ENCODE measurements around the gene MED17.

Gene MED17

DNA sequence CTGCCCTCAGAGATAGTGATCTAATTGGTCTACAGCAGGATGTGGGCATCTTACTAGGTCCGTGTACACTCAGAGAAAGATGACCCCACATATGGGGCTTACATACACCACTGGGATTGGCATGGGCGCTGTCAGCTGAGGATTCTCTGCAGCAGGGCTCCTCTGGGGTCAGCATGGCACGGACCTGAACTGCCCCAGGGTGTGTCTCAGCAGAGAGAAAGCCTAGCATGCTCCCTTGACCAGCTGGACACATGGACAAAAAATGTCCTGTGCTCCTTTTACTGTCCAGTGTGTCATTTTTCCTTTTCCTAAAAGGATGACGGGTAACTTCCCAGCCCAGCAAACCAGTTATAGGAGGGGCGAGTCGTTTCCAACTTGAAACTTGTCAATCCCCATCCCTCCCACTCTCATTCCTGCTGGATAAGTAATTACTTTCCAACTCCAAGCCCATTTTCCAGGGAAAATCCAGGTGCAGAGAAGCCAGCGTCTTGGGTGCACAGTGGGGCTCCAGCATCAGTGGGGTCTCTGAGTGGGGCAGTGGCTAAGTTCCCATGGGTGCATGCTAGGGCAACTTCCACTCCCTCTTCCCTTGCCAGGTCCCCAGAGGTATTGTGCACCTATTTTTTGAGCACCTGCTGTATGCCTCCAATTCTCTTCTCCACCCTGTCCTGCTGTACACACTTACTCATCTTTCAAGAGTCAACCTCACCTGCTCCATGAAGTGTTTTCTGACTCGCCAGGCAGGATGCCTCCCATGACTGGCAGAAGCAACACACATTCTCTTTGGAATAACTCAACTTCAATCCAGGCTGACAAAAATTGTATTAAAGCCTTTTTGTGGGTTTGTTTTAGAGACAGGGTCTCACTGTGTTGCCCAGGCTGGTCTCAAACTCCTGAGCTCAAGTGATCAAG lies 61.4 kb downstream of the MED17 start:
- TF ChIP-seq GATA2 (IDR thresholded peaks at IDR 0.05; ENCODE audit: low read depth, low read length) (no peak), GATA3 (IDR thresholded peaks at IDR 0.05; ENCODE audit: low read depth, low read length) (no peak)

DNA sequence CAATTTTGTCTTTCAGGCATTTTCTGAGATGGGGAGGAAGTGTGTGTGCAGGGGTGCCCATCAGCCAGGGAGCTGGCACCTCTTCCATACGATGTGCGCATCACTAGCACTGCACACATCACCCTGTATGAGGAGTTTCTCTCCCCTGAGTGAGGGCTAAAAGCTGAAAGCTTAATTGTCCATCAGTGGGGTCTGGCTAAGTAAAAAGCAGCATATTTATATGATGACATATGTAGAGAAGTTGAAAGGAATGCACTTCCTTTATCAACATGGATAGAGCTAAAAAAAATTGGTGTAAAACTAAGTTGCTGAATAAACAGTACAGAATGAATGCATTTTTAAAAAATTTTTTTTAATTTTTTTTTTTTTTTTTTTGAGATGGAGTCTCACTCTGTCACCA lies 62.3 kb downstream of the MED17 start:
- TF ChIP-seq GATA2 (IDR thresholded peaks at IDR 0.05; ENCODE audit: low read depth, low read length) (no peak), GATA3 (IDR thresholded peaks at IDR 0.05; ENCODE audit: low read depth, low read length) (no peak)

DNA sequence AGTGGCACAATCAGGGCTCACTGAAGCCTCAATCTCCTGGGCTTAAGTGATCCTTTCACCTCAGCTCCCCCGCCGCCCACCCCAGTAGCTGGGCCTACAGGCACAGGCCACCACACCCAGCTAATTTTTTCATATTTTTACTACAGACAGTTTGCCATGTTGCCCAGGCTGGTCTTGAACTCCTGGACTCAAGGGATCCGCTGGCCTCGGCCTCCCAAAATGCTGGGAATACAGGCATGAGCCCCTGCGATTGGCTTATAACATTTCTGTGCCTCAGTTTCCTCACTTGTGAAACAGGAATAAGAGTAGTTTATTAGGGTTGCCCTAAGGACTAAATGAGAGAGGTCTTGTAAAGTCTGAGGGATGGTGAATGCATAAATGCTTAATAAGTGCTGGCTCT lies 65.1 kb downstream of the MED17 start:
- TF ChIP-seq GATA3 (IDR thresholded peaks at IDR 0.05; ENCODE audit: low read depth, low read length) (no peak), GATA2 (IDR thresholded peaks at IDR 0.05; ENCODE audit: low read depth, low read length) (no peak)

DNA sequence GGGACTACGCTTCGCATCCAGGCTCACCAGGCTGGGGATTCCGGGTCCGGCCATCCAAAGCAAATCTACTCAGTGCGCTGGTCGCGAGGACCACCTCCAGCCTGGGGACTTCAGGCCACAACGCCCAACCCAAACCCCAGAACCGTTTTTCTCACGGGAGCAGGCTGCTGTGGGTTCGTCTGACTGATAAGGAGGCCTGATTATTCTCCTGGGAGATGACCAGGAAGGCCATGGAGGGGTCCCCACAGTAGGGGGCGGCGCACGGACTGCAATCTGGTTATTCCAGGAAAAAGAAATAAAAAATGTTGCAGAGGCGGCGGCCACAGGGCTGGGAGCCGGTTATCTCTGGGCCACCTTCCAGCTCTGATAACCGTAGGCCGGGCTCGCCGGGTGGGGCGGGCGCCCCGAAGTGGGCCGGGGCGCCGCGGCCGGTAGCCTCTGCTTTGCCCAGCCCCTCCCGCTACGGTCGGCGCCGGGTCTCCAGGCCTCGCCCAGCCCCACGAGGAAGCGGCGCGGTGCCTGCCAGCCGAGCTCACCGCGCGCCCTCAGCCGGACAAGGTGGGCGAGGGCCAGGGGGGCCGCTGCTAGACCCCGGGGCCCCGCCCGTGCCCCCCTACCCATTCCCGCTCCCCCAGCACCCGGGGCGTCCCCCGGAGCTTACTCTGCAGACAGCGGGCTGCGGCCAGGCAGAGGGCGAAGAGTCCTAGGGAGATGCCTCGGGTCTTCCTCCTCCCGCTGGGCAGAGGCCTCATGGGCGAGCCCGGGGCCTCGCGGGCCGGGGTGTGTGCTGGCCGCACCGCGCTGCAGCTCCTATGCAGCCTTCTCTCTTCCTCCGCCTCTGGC lies 65.9 kb downstream of the MED17 start:
- TF ChIP-seq GATA2 (IDR thresholded peaks at IDR 0.05; ENCODE audit: low read depth, low read length), result peak; percentile 58; the same call in 1 of the 2 replicates
- TF ChIP-seq GATA3 (IDR thresholded peaks at IDR 0.05; ENCODE audit: low read depth, low read length), result no peak

DNA sequence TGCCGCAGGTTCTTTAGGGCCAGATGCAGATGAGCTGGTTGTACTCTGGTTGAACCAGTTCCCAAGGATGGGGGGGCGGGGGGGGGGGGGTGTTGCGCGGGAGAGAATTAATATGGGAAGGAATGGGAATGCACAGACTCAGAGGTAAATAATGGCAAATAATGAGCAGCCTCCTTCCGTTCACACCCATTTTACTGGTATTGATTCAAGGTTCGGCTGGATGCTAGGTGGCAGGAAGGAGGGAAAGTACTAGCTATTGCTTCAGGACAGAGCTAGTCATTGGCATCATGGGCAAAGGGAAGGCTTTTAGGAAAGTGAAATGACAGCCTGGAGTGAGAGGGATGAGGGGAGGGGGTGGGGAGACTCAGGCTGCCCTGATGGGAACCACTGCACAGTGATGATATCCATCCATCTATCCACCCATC lies 66.5 kb downstream of the MED17 start, which contains the start of gene VSTM5:
VSTM5 (minus strand) TSS at position 25 of the 425 bp plus-strand sequence. CDS start 116 bp downstream, outside the sequence.
- TF ChIP-seq GATA3 (IDR thresholded peaks at IDR 0.05; ENCODE audit: low read depth, low read length) (no peak), GATA2 (IDR thresholded peaks at IDR 0.05; ENCODE audit: low read depth, low read length) (no peak)

DNA sequence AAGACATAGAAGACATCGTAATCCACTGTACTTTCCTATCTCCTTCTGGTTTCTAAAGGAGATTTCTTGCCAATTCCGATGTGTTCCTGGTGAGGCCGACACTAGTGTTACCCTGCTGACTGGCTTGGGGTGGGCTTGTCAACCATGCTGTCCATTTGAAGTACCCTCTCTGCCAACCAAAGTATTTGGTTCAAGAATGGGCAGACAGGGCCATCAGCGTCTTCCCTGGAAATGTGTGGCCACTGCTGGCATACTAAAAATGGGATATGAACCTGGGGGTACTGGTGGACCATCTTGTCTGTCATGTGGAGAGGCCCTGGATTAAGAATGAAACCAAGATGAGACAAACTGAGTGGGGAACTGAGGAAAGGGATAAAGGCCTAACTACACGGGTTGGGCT lies 68.2 kb downstream of the MED17 start:
- TF ChIP-seq GATA2 (IDR thresholded peaks at IDR 0.05; ENCODE audit: low read depth, low read length) (no peak), GATA3 (IDR thresholded peaks at IDR 0.05; ENCODE audit: low read depth, low read length) (no peak)

DNA sequence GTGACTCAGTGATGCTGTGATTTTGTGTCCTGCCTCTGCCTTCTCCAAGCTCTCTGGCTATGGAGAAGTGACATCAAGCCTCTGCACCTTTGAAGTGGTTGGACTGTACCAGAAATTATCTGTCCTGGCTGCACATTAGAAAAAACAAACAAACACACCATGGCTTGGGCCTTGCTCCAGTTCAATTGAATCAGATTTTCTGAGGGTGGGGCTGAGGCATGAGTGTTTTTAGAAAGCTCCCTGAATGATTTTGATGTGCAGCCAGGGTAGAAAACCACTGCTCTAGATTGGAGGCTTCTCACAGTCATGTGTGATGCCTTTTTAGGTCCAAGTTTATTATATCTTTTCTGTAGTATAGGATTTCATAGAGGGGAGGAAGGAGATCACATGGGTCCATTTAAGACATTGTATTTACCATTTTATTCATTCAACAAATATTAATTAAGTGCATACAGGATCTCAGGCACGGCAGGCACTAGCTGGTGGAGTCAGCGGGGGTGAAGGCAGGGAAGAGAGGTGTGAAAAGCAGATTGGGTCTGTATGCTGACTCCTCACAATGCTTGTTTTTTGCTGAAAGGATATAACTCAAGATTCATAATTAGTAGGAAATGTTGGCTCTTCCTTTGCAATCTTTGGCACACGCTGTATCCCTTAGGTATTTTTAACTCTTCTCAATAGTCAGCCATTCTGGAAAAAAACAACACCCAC lies 73.5 kb downstream of the MED17 start:
- no peak for TF ChIP-seq GATA3 (IDR thresholded peaks at IDR 0.05; ENCODE audit: low read depth, low read length)
- no peak for TF ChIP-seq GATA2 (IDR thresholded peaks at IDR 0.05; ENCODE audit: low read depth, low read length)

DNA sequence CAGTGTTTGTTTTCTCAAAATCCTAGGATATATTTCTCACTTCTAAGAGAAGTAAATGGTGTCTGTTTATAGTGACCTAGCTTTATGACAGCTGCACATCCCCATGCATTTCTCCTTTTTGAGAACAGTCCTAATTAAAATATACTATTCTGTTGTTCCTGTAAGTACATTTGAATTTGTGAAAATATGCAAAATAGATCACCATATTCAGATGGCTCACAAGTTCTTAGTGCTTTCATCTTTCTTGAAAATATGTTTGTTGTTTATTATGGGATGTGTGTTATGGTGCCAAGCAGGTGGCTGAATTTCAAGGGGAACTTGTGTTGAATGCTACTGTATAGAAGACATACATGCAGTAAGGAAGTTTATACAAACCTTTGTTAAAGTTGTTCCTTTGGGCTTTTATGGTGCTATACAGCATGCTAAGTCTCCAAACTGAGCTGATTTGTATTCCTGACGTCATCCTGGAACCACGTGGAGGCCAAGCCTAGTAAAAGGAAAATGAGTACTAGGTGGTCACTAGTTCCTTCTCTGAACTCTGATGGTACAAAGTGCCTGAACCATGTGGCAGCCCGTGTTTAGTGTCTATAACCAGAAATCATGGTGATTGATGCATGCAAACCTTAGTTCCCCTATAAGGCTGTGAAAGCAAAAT lies 74.2 kb downstream of the MED17 start:
- no peak for TF ChIP-seq GATA2 (IDR thresholded peaks at IDR 0.05; ENCODE audit: low read depth, low read length)
- TF ChIP-seq GATA3 (IDR thresholded peaks at IDR 0.05; ENCODE audit: low read depth, low read length), result no peak

DNA sequence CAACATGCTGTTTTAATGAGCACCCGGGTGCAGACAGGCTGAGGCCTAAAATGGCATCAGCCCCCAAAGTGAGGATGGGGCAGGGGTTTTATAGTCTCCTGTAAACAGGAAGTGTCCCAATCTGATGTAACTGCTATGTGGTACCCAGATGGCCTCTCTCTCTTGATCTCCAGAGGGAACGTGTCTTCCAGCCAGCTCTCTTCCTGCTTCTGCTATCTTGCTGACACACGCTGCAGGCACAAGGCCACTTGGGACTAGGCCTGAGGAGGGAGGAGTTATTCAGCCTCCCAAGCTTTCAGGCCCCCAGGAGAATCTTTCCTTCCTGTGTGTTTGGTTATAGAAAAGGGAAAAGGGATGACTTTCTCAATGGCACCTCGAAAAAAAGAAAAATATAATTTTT lies 77.7 kb downstream of the MED17 start:
- TF ChIP-seq GATA2 (IDR thresholded peaks at IDR 0.05; ENCODE audit: low read depth, low read length), result no peak
- TF ChIP-seq GATA3 (IDR thresholded peaks at IDR 0.05; ENCODE audit: low read depth, low read length), result no peak

All from SH-SY5Y (cell line).